ENCODE data around the gene JMJD7.

GRCh38 chr15:41809121-41809520, 18.8 kb upstream of the JMJD7 start:
- TF ChIP-seq, protein P1, sequence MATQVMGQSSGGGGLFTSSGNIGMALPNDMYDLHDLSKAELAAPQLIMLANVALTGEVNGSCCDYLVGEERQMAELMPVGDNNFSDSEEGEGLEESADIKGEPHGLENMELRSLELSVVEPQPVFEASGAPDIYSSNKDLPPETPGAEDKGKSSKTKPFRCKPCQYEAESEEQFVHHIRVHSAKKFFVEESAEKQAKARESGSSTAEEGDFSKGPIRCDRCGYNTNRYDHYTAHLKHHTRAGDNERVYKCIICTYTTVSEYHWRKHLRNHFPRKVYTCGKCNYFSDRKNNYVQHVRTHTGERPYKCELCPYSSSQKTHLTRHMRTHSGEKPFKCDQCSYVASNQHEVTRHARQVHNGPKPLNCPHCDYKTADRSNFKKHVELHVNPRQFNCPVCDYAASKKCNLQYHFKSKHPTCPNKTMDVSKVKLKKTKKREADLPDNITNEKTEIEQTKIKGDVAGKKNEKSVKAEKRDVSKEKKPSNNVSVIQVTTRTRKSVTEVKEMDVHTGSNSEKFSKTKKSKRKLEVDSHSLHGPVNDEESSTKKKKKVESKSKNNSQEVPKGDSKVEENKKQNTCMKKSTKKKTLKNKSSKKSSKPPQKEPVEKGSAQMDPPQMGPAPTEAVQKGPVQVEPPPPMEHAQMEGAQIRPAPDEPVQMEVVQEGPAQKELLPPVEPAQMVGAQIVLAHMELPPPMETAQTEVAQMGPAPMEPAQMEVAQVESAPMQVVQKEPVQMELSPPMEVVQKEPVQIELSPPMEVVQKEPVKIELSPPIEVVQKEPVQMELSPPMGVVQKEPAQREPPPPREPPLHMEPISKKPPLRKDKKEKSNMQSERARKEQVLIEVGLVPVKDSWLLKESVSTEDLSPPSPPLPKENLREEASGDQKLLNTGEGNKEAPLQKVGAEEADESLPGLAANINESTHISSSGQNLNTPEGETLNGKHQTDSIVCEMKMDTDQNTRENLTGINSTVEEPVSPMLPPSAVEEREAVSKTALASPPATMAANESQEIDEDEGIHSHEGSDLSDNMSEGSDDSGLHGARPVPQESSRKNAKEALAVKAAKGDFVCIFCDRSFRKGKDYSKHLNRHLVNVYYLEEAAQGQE (IDR thresholded peaks at IDR 0.05), result no peak
- TF ChIP-seq, protein P2, sequence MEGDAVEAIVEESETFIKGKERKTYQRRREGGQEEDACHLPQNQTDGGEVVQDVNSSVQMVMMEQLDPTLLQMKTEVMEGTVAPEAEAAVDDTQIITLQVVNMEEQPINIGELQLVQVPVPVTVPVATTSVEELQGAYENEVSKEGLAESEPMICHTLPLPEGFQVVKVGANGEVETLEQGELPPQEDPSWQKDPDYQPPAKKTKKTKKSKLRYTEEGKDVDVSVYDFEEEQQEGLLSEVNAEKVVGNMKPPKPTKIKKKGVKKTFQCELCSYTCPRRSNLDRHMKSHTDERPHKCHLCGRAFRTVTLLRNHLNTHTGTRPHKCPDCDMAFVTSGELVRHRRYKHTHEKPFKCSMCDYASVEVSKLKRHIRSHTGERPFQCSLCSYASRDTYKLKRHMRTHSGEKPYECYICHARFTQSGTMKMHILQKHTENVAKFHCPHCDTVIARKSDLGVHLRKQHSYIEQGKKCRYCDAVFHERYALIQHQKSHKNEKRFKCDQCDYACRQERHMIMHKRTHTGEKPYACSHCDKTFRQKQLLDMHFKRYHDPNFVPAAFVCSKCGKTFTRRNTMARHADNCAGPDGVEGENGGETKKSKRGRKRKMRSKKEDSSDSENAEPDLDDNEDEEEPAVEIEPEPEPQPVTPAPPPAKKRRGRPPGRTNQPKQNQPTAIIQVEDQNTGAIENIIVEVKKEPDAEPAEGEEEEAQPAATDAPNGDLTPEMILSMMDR (IDR thresholded peaks at IDR 0.05), result no peak
- no peak for TF ChIP-seq POLR2A (IDR thresholded peaks at IDR 0.05; ENCODE audit: low read length)
- TF ChIP-seq, protein P3, sequence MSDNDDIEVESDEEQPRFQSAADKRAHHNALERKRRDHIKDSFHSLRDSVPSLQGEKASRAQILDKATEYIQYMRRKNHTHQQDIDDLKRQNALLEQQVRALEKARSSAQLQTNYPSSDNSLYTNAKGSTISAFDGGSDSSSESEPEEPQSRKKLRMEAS (IDR thresholded peaks at IDR 0.05), result no peak
- no peak for TF ChIP-seq HOXB5 (CRISPR knock-in tag; IDR thresholded peaks at IDR 0.05)
- TF ChIP-seq HMGXB4 (CRISPR knock-in tag; IDR thresholded peaks at IDR 0.05; ENCODE audit: borderline replicate concordance), result no peak
- no peak for TF ChIP-seq HDAC2 (IDR thresholded peaks at IDR 0.05)
- TF ChIP-seq MAZ (IDR thresholded peaks at IDR 0.05; ENCODE audit: borderline replicate concordance, low read depth, low read length), result no peak
- no peak for TF ChIP-seq RAD21 (conservative IDR thresholded peaks at IDR 0.05 in 1 of 2, IDR thresholded peaks at IDR 0.05 in 1 of 2)
- TF ChIP-seq JUN (IDR thresholded peaks at IDR 0.05), result no peak
